Nephron (organoid): Measurements from ENCODE around the gene SLC12A7.
"Not testable (repeated sequence)": the region's sequence is repeated elsewhere in the genome, so short reads cannot be mapped to it uniquely, and the experiment has no call there.

Experiments used
- H3K27ac Mint-ChIP-seq, 3 experiments: 2 replicates each; pipeline ENCODE4 v1.8.0; 2020; ENCODE audit warnings: mixed read lengths in 3 of 3, mild to moderate bottlenecking in 2 of 3, moderate library complexity in 1 of 3
- H3K27me3 Mint-ChIP-seq: 2 replicates; pipeline ENCODE4 v1.8.0; 2021; ENCODE audit warnings: low read depth, mild to moderate bottlenecking, moderate library complexity, mixed read lengths
- H3K36me3 Mint-ChIP-seq: 2 replicates; pipeline ENCODE4 v1.8.0; 2020; ENCODE audit warnings: low read depth, mixed read lengths
- H3K4me1 Mint-ChIP-seq: 2 replicates; pipeline ENCODE4 v1.8.0; 2020; ENCODE audit warnings: mixed read lengths
- H3K4me3 Mint-ChIP-seq, 3 experiments: 2 replicates each; pipeline ENCODE4 v1.8.0; 2020; ENCODE audit warnings: mild to moderate bottlenecking in 3 of 3, mixed read lengths in 3 of 3, moderate library complexity in 2 of 3
- H3K9me3 Mint-ChIP-seq: 2 replicates; pipeline ENCODE4 v1.8.0; 2020; ENCODE audit warnings: mixed read lengths
- CTCF ChIP-seq, 3 experiments: fragments of 200-600 bp; sonication (generic); IDR thresholded peaks; one replicate each; pipeline ENCODE4 v1.5.0; 2021; ENCODE audit warnings: antibody characterized with exemption in 3 of 3; ENCODE audit not compliant: unreplicated experiment in 3 of 3

Gene SLC12A7

GRCh38 chr5:1061916-1062315 is 49.9 kb downstream of the SLC12A7 start:
- no peak overlapping the region for H3K4me3 Mint-ChIP-seq
- no peaks in the 10 kb centered on the region for H3K9me3 Mint-ChIP-seq
- peaks cover 15% of the 10 kb centered on the region for H3K36me3 Mint-ChIP-seq
- no peak for TF ChIP-seq CTCF (IDR thresholded peaks at IDR 0.05; ENCODE audit: unreplicated experiment in 3 of 3)
- no peaks in the 10 kb centered on the region for H3K27me3 Mint-ChIP-seq
- H3K27ac Mint-ChIP-seq: no peak overlapping the region
- no peaks in the 10 kb centered on the region for H3K4me1 Mint-ChIP-seq

- not testable (repeated sequence) for H3K9me3 Mint-ChIP-seq, H3K4me3 Mint-ChIP-seq, H3K27ac Mint-ChIP-seq, H3K27me3 Mint-ChIP-seq, H3K4me1 Mint-ChIP-seq
- H3K36me3 Mint-ChIP-seq: peaks cover 12% of the 10 kb centered on the region
Measured at GRCh38 chr5:1061292-1061691, 50.6 kb downstream of the SLC12A7 start.

GRCh38 chr5:1060535-1060981 is 51.3 kb downstream of the SLC12A7 start:
- Mint-ChIP-seq H3K27me3 (no peaks in the 10 kb centered on the region), H3K9me3 (no peaks in the 10 kb centered on the region), H3K4me3 (no peak overlapping the region), H3K4me1 (no peaks in the 10 kb centered on the region), H3K27ac (no peak overlapping the region), H3K36me3 (peaks cover 12% of the 10 kb centered on the region)
- TF ChIP-seq CTCF (IDR thresholded peaks at IDR 0.05; ENCODE audit: unreplicated experiment in 3 of 3): no peak

- Mint-ChIP-seq H3K9me3 (no peaks in the 10 kb centered on the region), H3K4me3 (no peak overlapping the region), H3K4me1 (no peaks in the 10 kb centered on the region), H3K27ac (no peak overlapping the region), H3K27me3 (no peaks in the 10 kb centered on the region), H3K36me3 (peaks cover 17% of the 10 kb centered on the region)
- no peak for TF ChIP-seq CTCF (IDR thresholded peaks at IDR 0.05; ENCODE audit: unreplicated experiment in 3 of 3)
Measured at GRCh38 chr5:1059884-1060263, 52.0 kb downstream of the SLC12A7 start.

- H3K36me3 Mint-ChIP-seq: peaks cover 14% of the 10 kb centered on the region
Measured at GRCh38 chr5:1058988-1059883, 52.6 kb downstream of the SLC12A7 start.

More at GRCh38 chr5:1058988-1059883, 52.6 kb downstream of the SLC12A7 start:
- Mint-ChIP-seq H3K27me3 (no peaks in the 10 kb centered on the region), H3K4me1 (no peaks in the 10 kb centered on the region), H3K9me3 (no peaks in the 10 kb centered on the region), H3K27ac (no peak overlapping the region), H3K4me3 (no peak overlapping the region)
- TF ChIP-seq CTCF (IDR thresholded peaks at IDR 0.05; ENCODE audit: unreplicated experiment in 3 of 3): no peak
